Activated naive CD4-positive, alpha-beta T cell treated with anti-CD3 and anti-CD28 coated beads for 36 hours (primary cell): ENCODE measurements around the gene PLAU. TPM values are rescaled to one million over a fixed set of nuclear protein-coding genes. Genes with fewer than 3 reads are reported as not detected.
"Not testable (repeated sequence)": the region's sequence is repeated elsewhere in the genome, so short reads cannot be mapped to it uniquely, and the experiment has no call there.

Experiments
- CTCF ChIA-PET: fragments of 350-600 bp; sonication (Branson Sonifier 250); formaldehyde crosslinking; loops from one replicate; lab custom pipeline; 2021; ENCODE audit warnings: antibody characterized with exemption; lab: Charles Lee
- DNase-seq: peaks from one replicate; pipeline ENCODE4 v3.0.0-alpha.2; 2020
- H3K27ac Mint-ChIP-seq: one replicate; pipeline ENCODE4 v1.8.0; 2021; ENCODE audit warnings: mild to moderate bottlenecking, mixed read lengths
- H3K27me3 Mint-ChIP-seq: one replicate; pipeline ENCODE4 v1.8.0; 2021; ENCODE audit warnings: low read depth, mixed read lengths
- H3K36me3 Mint-ChIP-seq: one replicate; pipeline ENCODE4 v1.8.0; 2021; ENCODE audit warnings: low read depth, mixed read lengths
- H3K4me1 Mint-ChIP-seq: one replicate; pipeline ENCODE4 v1.8.0; 2021; ENCODE audit warnings: low read depth, mixed read lengths
- H3K4me3 Mint-ChIP-seq: one replicate; pipeline ENCODE4 v1.8.0; 2021; ENCODE audit warnings: mild to moderate bottlenecking, moderate library complexity, mixed read lengths
- H3K9me3 Mint-ChIP-seq: one replicate; pipeline ENCODE4 v1.8.0; 2021; ENCODE audit warnings: mixed read lengths
- intact Hi-C: fragments of 100-400 bp; cut with micrococcal nuclease; formaldehyde crosslinking; loops from one replicate; pipeline ENCODE4 v1.15.1; 2023
- total RNA-seq, 2 experiments: library from RNA; stranded (reverse); gene quantifications; one replicate each; pipeline ENCODE4 v1.2.3, GENCODE V29; 2021

PLAU gene
- total RNA-seq, 2 experiments from 2014 or later = 0.26 to 0.27 TPM

- H3K27me3 Mint-ChIP-seq = no peaks in the 10 kb centered on the region
- no peak for DNase-seq
- CTCF ChIA-PET = interaction anchor here (0.6 to 12.1 kb wide), 13 partner anchors 8 to 348 kb away, joined by 3 to 443 read pairs (median 15); partner anchors contain the start of gene SEC24C
- H3K27ac Mint-ChIP-seq = no peak overlapping the region
- no peaks in the 10 kb centered on the region for H3K36me3 Mint-ChIP-seq
- no peak overlapping the region for H3K4me3 Mint-ChIP-seq
- intact Hi-C loops = loop anchor here (2.0 to 10.0 kb wide), 4 partner anchors 120 to 1356 kb away; partner anchors contain the start of genes ANXA7, COMTD1, DNAJC9 and VCL
- H3K9me3 Mint-ChIP-seq = no peaks in the 10 kb centered on the region
- H3K4me1 Mint-ChIP-seq = peaks cover 44% of the 10 kb centered on the region
Measured at GRCh38 chr10:73878365-73878764, 32.6 kb upstream of the PLAU start.

- Mint-ChIP-seq H3K9me3 (no peaks in the 10 kb centered on the region), H3K4me3 (no peak overlapping the region), H3K27ac (peak overlapping the region; percentile 50), H3K4me1 (peaks cover 43% of the 10 kb centered on the region), H3K36me3 (no peaks in the 10 kb centered on the region), H3K27me3 (no peaks in the 10 kb centered on the region)
- CTCF ChIA-PET = interaction anchor here (0.5 to 12.1 kb wide), 60 partner anchors 9 to 1219 kb away, joined by 3 to 443 read pairs (median 4); partner anchors contain the start of gene SEC24C
- intact Hi-C loops = loop anchor here (1.0 to 10.0 kb wide), 9 partner anchors 30 to 1355 kb away; partner anchors contain the start of genes ANXA7, COMTD1, DNAJC9 and NDST2
- peak; percentile 97 for DNase-seq
Measured at GRCh38 chr10:73879296-73880173, 31.4 kb upstream of the PLAU start.

- no peak for DNase-seq
- intact Hi-C loops = no loop called here
- no peak overlapping the region for H3K27ac Mint-ChIP-seq
- H3K4me1 Mint-ChIP-seq = peaks cover 33% of the 10 kb centered on the region
- no peaks in the 10 kb centered on the region for H3K9me3 Mint-ChIP-seq
- no peaks in the 10 kb centered on the region for H3K27me3 Mint-ChIP-seq
- CTCF ChIA-PET = interaction anchor here (0.7 to 12.1 kb wide), 11 partner anchors 10 to 212 kb away, joined by 3 to 443 read pairs (median 10); no protein-coding TSS in a partner anchor
- no peaks in the 10 kb centered on the region for H3K36me3 Mint-ChIP-seq
- no peak overlapping the region for H3K4me3 Mint-ChIP-seq
Measured at GRCh38 chr10:73881221-73881919, 29.6 kb upstream of the PLAU start.

GRCh38 chr10:73884017-73884416, 26.9 kb upstream of the PLAU start:
- no peaks in the 10 kb centered on the region for H3K27me3 Mint-ChIP-seq
- peaks cover 10% of the 10 kb centered on the region for H3K4me1 Mint-ChIP-seq
- CTCF ChIA-PET = interaction anchor here (0.5 to 12.1 kb wide), 4 partner anchors 28 to 213 kb away, joined by 4 to 443 read pairs (median 200); no protein-coding TSS in a partner anchor
- no peak for DNase-seq
- H3K36me3 Mint-ChIP-seq = no peaks in the 10 kb centered on the region
- H3K27ac Mint-ChIP-seq = no peak overlapping the region
- no peak overlapping the region for H3K4me3 Mint-ChIP-seq
- H3K9me3 Mint-ChIP-seq = no peaks in the 10 kb centered on the region
- intact Hi-C loops = no loop called here

- H3K4me1 Mint-ChIP-seq = no peaks in the 10 kb centered on the region
- no peak overlapping the region for H3K4me3 Mint-ChIP-seq
- intact Hi-C loops = loop anchor here (1.0 to 5.0 kb wide), 8 partner anchors 47 to 346 kb away; no protein-coding TSS in a partner anchor
- no peaks in the 10 kb centered on the region for H3K27me3 Mint-ChIP-seq
- peak; percentile 82 for DNase-seq
- H3K27ac Mint-ChIP-seq = no peak overlapping the region
- H3K36me3 Mint-ChIP-seq = no peaks in the 10 kb centered on the region
- no peaks in the 10 kb centered on the region for H3K9me3 Mint-ChIP-seq
- CTCF ChIA-PET = interaction anchor here (0.5 to 12.0 kb wide), 41 partner anchors 8 to 1350 kb away, joined by 3 to 396 read pairs (median 5); partner anchors contain the start of genes COMTD1 and PLAU
Measured at GRCh38 chr10:73886085-73886529, 24.8 kb upstream of the PLAU start.

GRCh38 chr10:73886661-73887293, 24.2 kb upstream of the PLAU start:
- no peaks in the 10 kb centered on the region for H3K36me3 Mint-ChIP-seq
- peak overlapping the region; percentile 60 for H3K27ac Mint-ChIP-seq
- CTCF ChIA-PET = interaction anchor here (0.5 to 12.0 kb wide), 44 partner anchors 7 to 1349 kb away, joined by 3 to 396 read pairs (median 5); partner anchors contain the start of genes COMTD1 and PLAU
- no peak overlapping the region for H3K4me3 Mint-ChIP-seq
- no peaks in the 10 kb centered on the region for H3K27me3 Mint-ChIP-seq
- no peaks in the 10 kb centered on the region for H3K4me1 Mint-ChIP-seq
- DNase-seq = no peak
- no peaks in the 10 kb centered on the region for H3K9me3 Mint-ChIP-seq
- intact Hi-C loops = loop anchor here (1.0 to 5.0 kb wide), 8 partner anchors 46 to 346 kb away; no protein-coding TSS in a partner anchor

GRCh38 chr10:73887294-73888039, 23.5 kb upstream of the PLAU start:
- CTCF ChIA-PET = interaction anchor here (0.6 to 12.0 kb wide), 17 partner anchors 9 to 726 kb away, joined by 3 to 396 read pairs (median 7); no protein-coding TSS in a partner anchor
- Mint-ChIP-seq H3K4me1 (no peaks in the 10 kb centered on the region), H3K27me3 (no peaks in the 10 kb centered on the region), H3K9me3 (no peaks in the 10 kb centered on the region), H3K27ac (peak overlapping the region; percentile 60), H3K4me3 (no peak overlapping the region), H3K36me3 (no peaks in the 10 kb centered on the region)
- no peak for DNase-seq
- intact Hi-C loops = loop anchor here (2.0 to 5.0 kb wide), 5 partner anchors 21 to 345 kb away; no protein-coding TSS in a partner anchor

GRCh38 chr10:73888514-73888913, 22.4 kb upstream of the PLAU start:
- CTCF ChIA-PET = interaction anchor here (0.6 to 12.0 kb wide), 10 partner anchors 9 to 725 kb away, joined by 3 to 396 read pairs (median 6); no protein-coding TSS in a partner anchor
- Mint-ChIP-seq H3K36me3 (no peaks in the 10 kb centered on the region), H3K9me3 (no peaks in the 10 kb centered on the region), H3K27me3 (no peaks in the 10 kb centered on the region), H3K4me3 (no peak overlapping the region), H3K27ac (no peak overlapping the region), H3K4me1 (no peaks in the 10 kb centered on the region)
- DNase-seq = no peak
- intact Hi-C loops = loop anchor here (2.0 to 5.0 kb wide), 3 partner anchors 20 to 344 kb away; no protein-coding TSS in a partner anchor

GRCh38 chr10:73889014-73889413, 21.9 kb upstream of the PLAU start:
- Mint-ChIP-seq H3K9me3 (no peaks in the 10 kb centered on the region), H3K27ac (no peak overlapping the region), H3K4me1 (peaks cover 2% of the 10 kb centered on the region), H3K36me3 (no peaks in the 10 kb centered on the region), H3K27me3 (no peaks in the 10 kb centered on the region), H3K4me3 (no peak overlapping the region)
- intact Hi-C loops = loop anchor here (2.0 to 5.0 kb wide), 3 partner anchors 20 to 343 kb away; no protein-coding TSS in a partner anchor
- CTCF ChIA-PET = interaction anchor here (0.7 to 12.0 kb wide), 10 partner anchors 9 to 527 kb away, joined by 3 to 396 read pairs (median 7); no protein-coding TSS in a partner anchor
- peak; percentile 69 for DNase-seq

- H3K4me1 Mint-ChIP-seq, H3K36me3 Mint-ChIP-seq, H3K27me3 Mint-ChIP-seq, H3K9me3 Mint-ChIP-seq, H3K27ac Mint-ChIP-seq, DNase-seq, H3K4me3 Mint-ChIP-seq: not testable (repeated sequence)
- CTCF ChIA-PET = interaction anchor here (0.6 to 12.0 kb wide), 10 partner anchors 9 to 527 kb away, joined by 3 to 396 read pairs (median 6); no protein-coding TSS in a partner anchor
- intact Hi-C loops = loop anchor here (2.0 to 5.0 kb wide), 3 partner anchors 19 to 343 kb away; no protein-coding TSS in a partner anchor
Measured at GRCh38 chr10:73889416-73889815, 21.5 kb upstream of the PLAU start.
